Activated naive CD8-positive, alpha-beta T cell treated with anti-CD3 and anti-CD28 coated beads for 36 hours (primary cell): ENCODE data around the gene OGA. TPM values are rescaled to one million over a fixed set of nuclear protein-coding genes. Genes with fewer than 3 reads are reported as not detected.

Source experiments
- DNase-seq: peaks from one replicate; pipeline ENCODE4 v3.0.0; 2021
- H3K27ac Mint-ChIP-seq: one replicate; pipeline ENCODE4 v1.8.0; 2022; ENCODE audit warnings: mild to moderate bottlenecking, moderate library complexity, mixed read lengths
- H3K27me3 Mint-ChIP-seq: one replicate; pipeline ENCODE4 v1.8.0; 2022; ENCODE audit warnings: mild to moderate bottlenecking, mixed read lengths
- H3K36me3 Mint-ChIP-seq: one replicate; pipeline ENCODE4 v1.8.0; 2021; ENCODE audit warnings: mild to moderate bottlenecking, mixed read lengths
- H3K4me1 Mint-ChIP-seq: one replicate; pipeline ENCODE4 v1.8.0; 2021; ENCODE audit warnings: mixed read lengths
- H3K4me3 Mint-ChIP-seq: one replicate; pipeline ENCODE4 v1.8.0; 2022; ENCODE audit warnings: mild to moderate bottlenecking, moderate library complexity, mixed read lengths
- H3K9me3 Mint-ChIP-seq: one replicate; pipeline ENCODE4 v1.8.0; 2022; ENCODE audit warnings: mixed read lengths
- total RNA-seq, 2 experiments: library from RNA; stranded (reverse); gene quantifications; one replicate each; pipeline ENCODE4 v1.2.3, GENCODE V29; 2021

OGA gene
- total RNA-seq, 2 experiments from 2014 or later = 92.2 to 100 TPM

- Mint-ChIP-seq H3K36me3 (no peaks in the 10 kb centered on the region), H3K9me3 (no peaks in the 10 kb centered on the region), H3K27ac (no peak overlapping the region), H3K4me1 (peaks cover 26% of the 10 kb centered on the region), H3K4me3 (no peak overlapping the region), H3K27me3 (no peaks in the 10 kb centered on the region)
- DNase-seq = no peak
These were observed 10.7 kb upstream of the OGA start for GRCh38 chr10:101828766-101829551.

- no peak overlapping the region for H3K4me3 Mint-ChIP-seq
- no peak overlapping the region for H3K27ac Mint-ChIP-seq
- DNase-seq = no peak
- H3K4me1 Mint-ChIP-seq = peaks cover 21% of the 10 kb centered on the region
- no peaks in the 10 kb centered on the region for H3K27me3 Mint-ChIP-seq
- H3K36me3 Mint-ChIP-seq = no peaks in the 10 kb centered on the region
- H3K9me3 Mint-ChIP-seq = no peaks in the 10 kb centered on the region
These were observed 9.8 kb upstream of the OGA start for GRCh38 chr10:101827919-101828600.

GRCh38 chr10:101826852-101827434 lies 8.7 kb upstream of the OGA start:
- Mint-ChIP-seq H3K9me3 (no peaks in the 10 kb centered on the region), H3K27me3 (no peaks in the 10 kb centered on the region), H3K4me1 (peaks cover 19% of the 10 kb centered on the region), H3K36me3 (peaks cover 3% of the 10 kb centered on the region), H3K27ac (no peak overlapping the region), H3K4me3 (no peak overlapping the region)
- DNase-seq = no peak

GRCh38 chr10:101824736-101825135 lies 6.5 kb upstream of the OGA start:
- H3K27ac Mint-ChIP-seq = no peak overlapping the region
- peaks cover 10% of the 10 kb centered on the region for H3K4me1 Mint-ChIP-seq
- H3K27me3 Mint-ChIP-seq = no peaks in the 10 kb centered on the region

GRCh38 chr10:101818872-101819633 lies 809 bp upstream of the OGA start:
- no peaks in the 10 kb centered on the region for H3K9me3 Mint-ChIP-seq
- DNase-seq = no peak
- H3K27me3 Mint-ChIP-seq = peaks cover 4% of the 10 kb centered on the region
- H3K4me1 Mint-ChIP-seq = peaks cover 37% of the 10 kb centered on the region
- peak overlapping the region; percentile 95 for H3K27ac Mint-ChIP-seq
- H3K4me3 Mint-ChIP-seq = peak overlapping the region; percentile 93
- peaks cover 23% of the 10 kb centered on the region for H3K36me3 Mint-ChIP-seq

More at GRCh38 chr10:101824736-101825135, 6.5 kb upstream of the OGA start:
- Mint-ChIP-seq H3K36me3 (peaks cover 6% of the 10 kb centered on the region), H3K4me3 (no peak overlapping the region), H3K9me3 (no peaks in the 10 kb centered on the region)
- no peak for DNase-seq

GRCh38 chr10:101817337-101818118 lies 716 bp downstream of the OGA start:
- DNase-seq = peak; percentile 55
- Mint-ChIP-seq H3K36me3 (peaks cover 24% of the 10 kb centered on the region), H3K4me3 (peak overlapping the region; percentile 93), H3K27me3 (peaks cover 4% of the 10 kb centered on the region), H3K27ac (peak overlapping the region; percentile 95), H3K9me3 (no peaks in the 10 kb centered on the region), H3K4me1 (peaks cover 51% of the 10 kb centered on the region)

GRCh38 chr10:101816913-101817336 lies 1.3 kb downstream of the OGA start:
- Mint-ChIP-seq H3K4me3 (peak overlapping the region; percentile 93), H3K27ac (peak overlapping the region; percentile 95), H3K4me1 (peaks cover 53% of the 10 kb centered on the region), H3K27me3 (peaks cover 4% of the 10 kb centered on the region), H3K9me3 (no peaks in the 10 kb centered on the region), H3K36me3 (peaks cover 23% of the 10 kb centered on the region)
- DNase-seq = no peak

- Mint-ChIP-seq H3K9me3 (no peaks in the 10 kb centered on the region), H3K4me3 (peak overlapping the region; percentile 93), H3K27ac (peak overlapping the region; percentile 95), H3K27me3 (peaks cover 4% of the 10 kb centered on the region), H3K4me1 (peaks cover 54% of the 10 kb centered on the region), H3K36me3 (peaks cover 21% of the 10 kb centered on the region)
- DNase-seq = no peak
These were observed 1.9 kb downstream of the OGA start for GRCh38 chr10:101816376-101816775.

- Mint-ChIP-seq H3K4me3 (peak overlapping the region; percentile 93), H3K27ac (peak overlapping the region; percentile 95), H3K9me3 (no peaks in the 10 kb centered on the region), H3K36me3 (peaks cover 24% of the 10 kb centered on the region), H3K4me1 (peaks cover 55% of the 10 kb centered on the region), H3K27me3 (peaks cover 4% of the 10 kb centered on the region)
- DNase-seq = no peak
These were observed 3.7 kb downstream of the OGA start for GRCh38 chr10:101814466-101815071.

GRCh38 chr10:101812606-101813005 lies 5.6 kb downstream of the OGA start:
- no peak overlapping the region for H3K4me3 Mint-ChIP-seq
- no peak for DNase-seq
- H3K9me3 Mint-ChIP-seq = no peaks in the 10 kb centered on the region
- peaks cover 55% of the 10 kb centered on the region for H3K4me1 Mint-ChIP-seq
- H3K27ac Mint-ChIP-seq = peak overlapping the region; percentile 54
- peaks cover 29% of the 10 kb centered on the region for H3K36me3 Mint-ChIP-seq
- no peaks in the 10 kb centered on the region for H3K27me3 Mint-ChIP-seq

- H3K4me3 Mint-ChIP-seq = no peak overlapping the region
- no peaks in the 10 kb centered on the region for H3K27me3 Mint-ChIP-seq
- H3K27ac Mint-ChIP-seq = peak overlapping the region; percentile 58
- no peaks in the 10 kb centered on the region for H3K9me3 Mint-ChIP-seq
- H3K4me1 Mint-ChIP-seq = peaks cover 31% of the 10 kb centered on the region
- DNase-seq = no peak
- H3K36me3 Mint-ChIP-seq = peaks cover 26% of the 10 kb centered on the region
These were observed 11.1 kb downstream of the OGA start for GRCh38 chr10:101807158-101807557.

- Mint-ChIP-seq H3K36me3 (peaks cover 44% of the 10 kb centered on the region), H3K27ac (peak overlapping the region; percentile 46), H3K9me3 (no peaks in the 10 kb centered on the region), H3K4me3 (no peak overlapping the region), H3K27me3 (no peaks in the 10 kb centered on the region), H3K4me1 (peaks cover 33% of the 10 kb centered on the region)
- no peak for DNase-seq
These were observed 14.7 kb downstream of the OGA start for GRCh38 chr10:101803511-101803910.

- no peaks in the 10 kb centered on the region for H3K27me3 Mint-ChIP-seq
- H3K4me3 Mint-ChIP-seq = no peak overlapping the region
- peak overlapping the region; percentile 51 for H3K27ac Mint-ChIP-seq
- peaks cover 46% of the 10 kb centered on the region for H3K36me3 Mint-ChIP-seq
- no peaks in the 10 kb centered on the region for H3K9me3 Mint-ChIP-seq
- H3K4me1 Mint-ChIP-seq = peaks cover 31% of the 10 kb centered on the region
- no peak for DNase-seq
These were observed 20.7 kb downstream of the OGA start for GRCh38 chr10:101797403-101798059.
